SK-N-SH treated with all-trans-retinoic acid at 6 μM for 48 hours (cell line): ENCODE results near the gene TLE1.

Experiments used
- ATAC-seq: fragments of 200-7000 bp; cut with Tn5 transposase; 3 replicates; pipeline ENCODE4 v1.9.1; 2020; ENCODE audit warnings: mild to moderate bottlenecking, moderate library complexity
- ARNTL ChIP-seq: fragments of 450-650 bp; formaldehyde crosslinking; IDR thresholded peaks from 2 replicates; pipeline ENCODE4 v1.5.0; 2020; ENCODE audit warnings: low read depth, mild to moderate bottlenecking, moderate library complexity, borderline replicate concordance
- BACH2 ChIP-seq: fragments of 250-450 bp; sonication (Bioruptor Pico); IDR thresholded peaks from 2 replicates; pipeline ENCODE4 v1.9.0; 2021; ENCODE audit warnings: mild to moderate bottlenecking, borderline replicate concordance
- CSDC2 ChIP-seq: fragments of 250-450 bp; sonication (Bioruptor Pico); IDR thresholded peaks from 2 replicates; pipeline ENCODE4 v1.5.0; 2020; ENCODE audit warnings: mild to moderate bottlenecking, moderate library complexity
- ESRRG ChIP-seq: fragments of 250-450 bp; sonication (Bioruptor Pico); IDR thresholded peaks from 2 replicates; pipeline ENCODE4 v1.6.1; 2021; ENCODE audit warnings: mild to moderate bottlenecking
- ISL1 ChIP-seq: fragments of 250-450 bp; sonication (Bioruptor Pico); IDR thresholded peaks from 2 replicates; pipeline ENCODE4 v2.1.2; 2022; ENCODE audit warnings: mild to moderate bottlenecking, moderate library complexity
- OSR1 ChIP-seq: fragments of 250-450 bp; sonication (Bioruptor Pico); IDR thresholded peaks from 2 replicates; pipeline ENCODE4 v1.8.0; 2022; ENCODE audit warnings: moderate library complexity, mild to moderate bottlenecking, inconsistent platforms
- PPARA ChIP-seq: fragments of 250-450 bp; sonication (Bioruptor Pico); IDR thresholded peaks from 2 replicates; pipeline ENCODE4 v1.5.0; 2020; ENCODE audit warnings: mild to moderate bottlenecking, borderline replicate concordance
- RARB ChIP-seq: fragments of 250-450 bp; sonication (Bioruptor Pico); IDR thresholded peaks from 2 replicates; pipeline ENCODE4 v1.8.0; 2021; ENCODE audit warnings: mild to moderate bottlenecking, moderate library complexity
- SNAI2 ChIP-seq: fragments of 250-450 bp; sonication (Bioruptor Pico); IDR thresholded peaks from 2 replicates; pipeline ENCODE4 v1.5.0; 2020; ENCODE audit warnings: mild to moderate bottlenecking, moderate library complexity
- TCF4 ChIP-seq: fragments of 250-450 bp; sonication (Bioruptor Pico); IDR thresholded peaks from 2 replicates; pipeline ENCODE4 v1.8.0; 2021; ENCODE audit warnings: mild to moderate bottlenecking, moderate library complexity, borderline replicate concordance
- TOX ChIP-seq: fragments of 250-450 bp; sonication (Bioruptor Pico); IDR thresholded peaks from 2 replicates; pipeline ENCODE4 v1.8.0; 2021; ENCODE audit warnings: mild to moderate bottlenecking, moderate library complexity, borderline replicate concordance
- ZC3H10 ChIP-seq: fragments of 250-450 bp; sonication (Bioruptor Pico); IDR thresholded peaks from 2 replicates; pipeline ENCODE4 v1.5.1; 2021; ENCODE audit warnings: mild to moderate bottlenecking, moderate library complexity
- ZFP3 ChIP-seq: fragments of 250-450 bp; sonication (Bioruptor Pico); IDR thresholded peaks from 2 replicates; pipeline ENCODE4 v1.5.0; 2020; ENCODE audit warnings: mild to moderate bottlenecking, moderate library complexity
- ZFP30 ChIP-seq: fragments of 450-650 bp; formaldehyde crosslinking; IDR thresholded peaks from 2 replicates; pipeline ENCODE4 v1.5.0; 2022; ENCODE audit warnings: mild to moderate bottlenecking, moderate library complexity
- ZNF565 ChIP-seq: fragments of 450-650 bp; formaldehyde crosslinking; conservative IDR thresholded peaks from 2 replicates; pipeline ENCODE4 v1.5.0; 2020; ENCODE audit warnings: low read depth, mild to moderate bottlenecking, moderate library complexity
- ZNF70 ChIP-seq: fragments of 450-650 bp; formaldehyde crosslinking; IDR thresholded peaks from 2 replicates; pipeline ENCODE4 v1.5.0; 2020; ENCODE audit warnings: mild to moderate bottlenecking, moderate library complexity
- ZNF8 ChIP-seq: fragments of 450-650 bp; formaldehyde crosslinking; IDR thresholded peaks from 2 replicates; pipeline ENCODE4 v1.5.0; 2020; ENCODE audit warnings: mild to moderate bottlenecking, moderate library complexity
- TF ChIP-seq, protein P1 (sequence below): fragments of 250-450 bp; sonication (Bioruptor Pico); IDR thresholded peaks from 2 replicates; pipeline ENCODE4 v1.5.1; 2021; ENCODE audit warnings: mild to moderate bottlenecking, moderate library complexity
- TF ChIP-seq, protein P2 (sequence below): fragments of 250-450 bp; sonication (Bioruptor Pico); IDR thresholded peaks from 2 replicates; pipeline ENCODE4 v1.5.1; 2020; ENCODE audit warnings: low read depth, mild to moderate bottlenecking, moderate library complexity
- TF ChIP-seq, protein P3 (sequence below): fragments of 250-450 bp; sonication (Bioruptor Pico); IDR thresholded peaks from 2 replicates; pipeline ENCODE4 v1.8.0; 2020; ENCODE audit warnings: mild to moderate bottlenecking, moderate library complexity, borderline replicate concordance
- TF ChIP-seq, protein P4 (sequence below): fragments of 250-450 bp; sonication (Bioruptor Pico); IDR thresholded peaks from 2 replicates; pipeline ENCODE4 v1.5.0; 2020; ENCODE audit warnings: mild to moderate bottlenecking, moderate library complexity

Gene TLE1

DNA sequence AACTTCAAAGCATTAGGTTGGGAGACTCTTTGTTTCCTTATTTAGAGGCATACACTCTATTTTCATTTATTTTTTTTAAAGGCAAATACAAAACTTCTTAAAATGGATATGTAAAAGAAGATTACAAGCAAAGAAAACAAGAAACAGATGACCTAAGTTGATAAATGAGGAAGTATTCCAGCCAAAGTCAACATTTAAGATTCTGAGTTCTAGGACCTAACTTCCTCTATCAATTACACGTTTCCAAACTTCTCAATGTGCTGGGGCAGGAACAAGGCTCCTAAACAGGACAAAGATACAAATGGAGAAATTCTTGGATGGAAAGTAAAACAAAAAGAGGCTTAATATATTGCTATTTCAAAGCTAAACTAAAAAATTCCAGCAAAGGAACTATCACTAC lies 89.5 kb downstream of the TLE1 start:
- peak; percentile 46; the same call in 1 of the 3 replicates for ATAC-seq
- TF ChIP-seq ARNTL (CRISPR knock-in tag) (no peak), OSR1 (CRISPR knock-in tag) (no peak), CSDC2 (CRISPR knock-in tag) (no peak), ZFP3 (CRISPR knock-in tag) (no peak), BACH2 (CRISPR knock-in tag) (no peak), SNAI2 (CRISPR knock-in tag) (no peak), ISL1 (CRISPR knock-in tag) (no peak), ZC3H10 (no peak)

DNA sequence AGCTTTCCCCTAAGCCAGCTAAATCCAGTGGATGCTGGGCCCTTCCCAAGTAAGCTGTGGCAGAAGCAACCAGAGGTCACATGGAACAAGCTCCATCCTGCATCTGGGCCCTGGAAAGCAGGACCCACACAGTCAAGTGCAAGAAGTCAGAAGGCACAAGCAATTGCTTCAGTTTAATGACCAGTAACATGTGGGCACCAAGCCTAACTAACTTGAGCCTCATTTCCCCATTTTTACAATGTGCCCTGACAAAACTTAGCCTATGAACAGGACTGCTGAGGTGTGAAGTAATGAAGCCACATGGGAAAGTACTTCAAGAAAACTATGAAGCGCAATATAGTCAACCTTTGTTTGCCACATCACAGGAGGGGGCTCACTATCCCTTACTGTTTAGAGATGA lies 90.5 kb downstream of the TLE1 start:
- no peak for TF ChIP-seq RARB (CRISPR knock-in tag)
- TF ChIP-seq TCF4 (CRISPR knock-in tag), result no peak
- TF ChIP-seq, protein P1, sequence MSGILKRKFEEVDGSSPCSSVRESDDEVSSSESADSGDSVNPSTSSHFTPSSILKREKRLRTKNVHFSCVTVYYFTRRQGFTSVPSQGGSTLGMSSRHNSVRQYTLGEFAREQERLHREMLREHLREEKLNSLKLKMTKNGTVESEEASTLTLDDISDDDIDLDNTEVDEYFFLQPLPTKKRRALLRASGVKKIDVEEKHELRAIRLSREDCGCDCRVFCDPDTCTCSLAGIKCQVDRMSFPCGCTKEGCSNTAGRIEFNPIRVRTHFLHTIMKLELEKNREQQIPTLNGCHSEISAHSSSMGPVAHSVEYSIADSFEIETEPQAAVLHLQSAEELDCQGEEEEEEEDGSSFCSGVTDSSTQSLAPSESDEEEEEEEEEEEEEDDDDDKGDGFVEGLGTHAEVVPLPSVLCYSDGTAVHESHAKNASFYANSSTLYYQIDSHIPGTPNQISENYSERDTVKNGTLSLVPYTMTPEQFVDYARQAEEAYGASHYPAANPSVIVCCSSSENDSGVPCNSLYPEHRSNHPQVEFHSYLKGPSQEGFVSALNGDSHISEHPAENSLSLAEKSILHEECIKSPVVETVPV, result no peak
- TF ChIP-seq TOX (CRISPR knock-in tag), result no peak
- no peak for TF ChIP-seq ZNF565
- no peak for TF ChIP-seq BACH2 (CRISPR knock-in tag)
- TF ChIP-seq ZFP30 (CRISPR knock-in tag), result no peak
- no peak for TF ChIP-seq OSR1 (CRISPR knock-in tag)
- no peak for TF ChIP-seq ISL1 (CRISPR knock-in tag)
- no peak for TF ChIP-seq ESRRG (CRISPR knock-in tag)
- TF ChIP-seq, protein P2, sequence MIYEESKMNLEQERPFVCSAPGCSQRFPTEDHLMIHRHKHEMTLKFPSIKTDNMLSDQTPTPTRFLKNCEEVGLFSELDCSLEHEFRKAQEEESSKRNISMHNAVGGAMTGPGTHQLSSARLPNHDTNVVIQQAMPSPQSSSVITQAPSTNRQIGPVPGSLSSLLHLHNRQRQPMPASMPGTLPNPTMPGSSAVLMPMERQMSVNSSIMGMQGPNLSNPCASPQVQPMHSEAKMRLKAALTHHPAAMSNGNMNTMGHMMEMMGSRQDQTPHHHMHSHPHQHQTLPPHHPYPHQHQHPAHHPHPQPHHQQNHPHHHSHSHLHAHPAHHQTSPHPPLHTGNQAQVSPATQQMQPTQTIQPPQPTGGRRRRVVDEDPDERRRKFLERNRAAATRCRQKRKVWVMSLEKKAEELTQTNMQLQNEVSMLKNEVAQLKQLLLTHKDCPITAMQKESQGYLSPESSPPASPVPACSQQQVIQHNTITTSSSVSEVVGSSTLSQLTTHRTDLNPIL (CRISPR knock-in tag), result no peak
- TF ChIP-seq, protein P3, sequence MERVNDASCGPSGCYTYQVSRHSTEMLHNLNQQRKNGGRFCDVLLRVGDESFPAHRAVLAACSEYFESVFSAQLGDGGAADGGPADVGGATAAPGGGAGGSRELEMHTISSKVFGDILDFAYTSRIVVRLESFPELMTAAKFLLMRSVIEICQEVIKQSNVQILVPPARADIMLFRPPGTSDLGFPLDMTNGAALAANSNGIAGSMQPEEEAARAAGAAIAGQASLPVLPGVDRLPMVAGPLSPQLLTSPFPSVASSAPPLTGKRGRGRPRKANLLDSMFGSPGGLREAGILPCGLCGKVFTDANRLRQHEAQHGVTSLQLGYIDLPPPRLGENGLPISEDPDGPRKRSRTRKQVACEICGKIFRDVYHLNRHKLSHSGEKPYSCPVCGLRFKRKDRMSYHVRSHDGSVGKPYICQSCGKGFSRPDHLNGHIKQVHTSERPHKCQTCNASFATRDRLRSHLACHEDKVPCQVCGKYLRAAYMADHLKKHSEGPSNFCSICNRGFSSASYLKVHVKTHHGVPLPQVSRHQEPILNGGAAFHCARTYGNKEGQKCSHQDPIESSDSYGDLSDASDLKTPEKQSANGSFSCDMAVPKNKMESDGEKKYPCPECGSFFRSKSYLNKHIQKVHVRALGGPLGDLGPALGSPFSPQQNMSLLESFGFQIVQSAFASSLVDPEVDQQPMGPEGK (CRISPR knock-in tag), result no peak
- no peak for ATAC-seq

DNA sequence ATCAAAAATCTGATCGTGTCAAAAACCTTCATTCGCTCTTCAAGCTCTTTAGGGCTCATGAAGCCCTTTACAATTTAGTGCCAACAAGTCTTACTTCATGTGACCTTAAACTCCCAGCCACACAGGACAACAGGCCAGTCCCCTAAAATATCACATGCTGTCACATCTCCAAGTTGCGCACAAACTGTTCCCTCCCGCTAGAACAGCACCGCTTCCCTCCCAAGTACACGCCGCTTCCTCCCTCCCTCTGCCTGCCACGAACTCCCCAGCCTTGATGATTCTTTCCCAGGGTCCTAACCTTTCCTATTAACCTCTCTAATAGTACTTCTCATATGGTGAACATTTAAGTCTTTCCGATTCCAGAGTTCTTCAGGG lies 91.2 kb downstream of the TLE1 start:
- ATAC-seq, result no peak
- TF ChIP-seq RARB (CRISPR knock-in tag), result no peak
- TF ChIP-seq ZNF8 (CRISPR knock-in tag), result no peak
- no peak for TF ChIP-seq ZNF70 (CRISPR knock-in tag)
- no peak for TF ChIP-seq ZNF565
- TF ChIP-seq, protein P4, sequence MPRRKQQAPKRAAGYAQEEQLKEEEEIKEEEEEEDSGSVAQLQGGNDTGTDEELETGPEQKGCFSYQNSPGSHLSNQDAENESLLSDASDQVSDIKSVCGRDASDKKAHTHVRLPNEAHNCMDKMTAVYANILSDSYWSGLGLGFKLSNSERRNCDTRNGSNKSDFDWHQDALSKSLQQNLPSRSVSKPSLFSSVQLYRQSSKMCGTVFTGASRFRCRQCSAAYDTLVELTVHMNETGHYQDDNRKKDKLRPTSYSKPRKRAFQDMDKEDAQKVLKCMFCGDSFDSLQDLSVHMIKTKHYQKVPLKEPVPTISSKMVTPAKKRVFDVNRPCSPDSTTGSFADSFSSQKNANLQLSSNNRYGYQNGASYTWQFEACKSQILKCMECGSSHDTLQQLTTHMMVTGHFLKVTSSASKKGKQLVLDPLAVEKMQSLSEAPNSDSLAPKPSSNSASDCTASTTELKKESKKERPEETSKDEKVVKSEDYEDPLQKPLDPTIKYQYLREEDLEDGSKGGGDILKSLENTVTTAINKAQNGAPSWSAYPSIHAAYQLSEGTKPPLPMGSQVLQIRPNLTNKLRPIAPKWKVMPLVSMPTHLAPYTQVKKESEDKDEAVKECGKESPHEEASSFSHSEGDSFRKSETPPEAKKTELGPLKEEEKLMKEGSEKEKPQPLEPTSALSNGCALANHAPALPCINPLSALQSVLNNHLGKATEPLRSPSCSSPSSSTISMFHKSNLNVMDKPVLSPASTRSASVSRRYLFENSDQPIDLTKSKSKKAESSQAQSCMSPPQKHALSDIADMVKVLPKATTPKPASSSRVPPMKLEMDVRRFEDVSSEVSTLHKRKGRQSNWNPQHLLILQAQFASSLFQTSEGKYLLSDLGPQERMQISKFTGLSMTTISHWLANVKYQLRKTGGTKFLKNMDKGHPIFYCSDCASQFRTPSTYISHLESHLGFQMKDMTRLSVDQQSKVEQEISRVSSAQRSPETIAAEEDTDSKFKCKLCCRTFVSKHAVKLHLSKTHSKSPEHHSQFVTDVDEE (CRISPR knock-in tag), result no peak
- TF ChIP-seq ZFP3 (CRISPR knock-in tag), result no peak
- no peak for TF ChIP-seq TCF4 (CRISPR knock-in tag)
- TF ChIP-seq, protein P1, result no peak
- no peak for TF ChIP-seq PPARA
- no peak for TF ChIP-seq TOX (CRISPR knock-in tag)
- no peak for TF ChIP-seq OSR1 (CRISPR knock-in tag)
